HEK293 (cell line): ENCODE results near the gene IL17RB.

Experiments used
- CTCF ChIA-PET: fragments of 350-600 bp; formaldehyde crosslinking; extraction: SDS; loops from one replicate; lab custom pipeline; 2021; ENCODE audit warnings: antibody characterized with exemption; lab: Yijun Ruan, JAX
- POLR2A ChIA-PET: fragments of 300-600 bp; formaldehyde crosslinking; extraction: SDS; loops from one replicate; lab custom pipeline; 2020; ENCODE audit warnings: antibody characterized with exemption, inconsistent platforms; lab: Yijun Ruan, JAX
- H3K27ac ChIP-seq: fragments of 200-500 bp; sonication (Bioruptor generic); 2 replicates; pipeline ENCODE4 v1.5.1; 2014; ENCODE audit warnings: low read depth, low read length, control low read depth, inconsistent platforms; ENCODE audit errors: extremely low read depth
- H3K36me3 ChIP-seq, 2 experiments: fragments of 200-500 bp in 1 of 2; sonication (Bioruptor generic) in 1 of 2; 1 replicate in 1 of 2; 2 replicates in 1 of 2; pipeline ENCODE4 v1.5.1; 2014 to 2017; ENCODE audit warnings: inconsistent platforms in 2 of 2, low read length in 2 of 2; ENCODE audit not compliant: control insufficient read depth in 2 of 2, insufficient read depth in 1 of 2
- H3K4me1 ChIP-seq: fragments of 200-500 bp; sonication (Bioruptor generic); 2 replicates; pipeline ENCODE4 v1.5.1; 2014; ENCODE audit warnings: mild to moderate bottlenecking, low read length, inconsistent platforms; ENCODE audit not compliant: control insufficient read depth, insufficient read depth
- H3K4me3 ChIP-seq: 2 replicates; pipeline ENCODE4 v1.5.1; 2011; ENCODE audit warnings: low read depth, mild to moderate bottlenecking, control low read depth, low read length, moderate library complexity
- H3K9me3 ChIP-seq: fragments of 200-500 bp; sonication (Bioruptor generic); 2 replicates; pipeline ENCODE4 v1.5.1; 2014; ENCODE audit warnings: low read depth, low read length, inconsistent platforms; ENCODE audit not compliant: control insufficient read depth, insufficient read depth
- AEBP2 ChIP-seq: fragments of 450-650 bp; formaldehyde crosslinking; IDR thresholded peaks from 2 replicates; pipeline ENCODE4 v1.5.1; 2016; ENCODE audit warnings: missing biosample characterization, missing genetic modification characterization, borderline replicate concordance
- BCL11A ChIP-seq: fragments of 450-650 bp; formaldehyde crosslinking; IDR thresholded peaks from 2 replicates; pipeline ENCODE4 v1.5.1; 2016; ENCODE audit warnings: low read depth, missing biosample characterization, missing genetic modification characterization
- INSM2 ChIP-seq: fragments of 450-650 bp; formaldehyde crosslinking; IDR thresholded peaks from 2 replicates; pipeline ENCODE4 v1.5.1; 2016; ENCODE audit warnings: missing biosample characterization, missing genetic modification characterization
- KLF9 ChIP-seq: fragments of 450-650 bp; formaldehyde crosslinking; IDR thresholded peaks from 2 replicates; pipeline ENCODE4 v1.5.1; 2016; ENCODE audit warnings: missing biosample characterization, missing genetic modification characterization, low read depth
- PRDM4 ChIP-seq: fragments of 450-650 bp; formaldehyde crosslinking; IDR thresholded peaks from 2 replicates; pipeline ENCODE4 v1.5.1; 2017; ENCODE audit warnings: missing biosample characterization, missing genetic modification characterization
- PRDM6 ChIP-seq: fragments of 450-650 bp; formaldehyde crosslinking; IDR thresholded peaks from 2 replicates; pipeline ENCODE4 v1.5.1; 2017; ENCODE audit warnings: missing biosample characterization, missing genetic modification characterization
- ZNF112 ChIP-seq: fragments of 450-650 bp; formaldehyde crosslinking; IDR thresholded peaks from 2 replicates; pipeline ENCODE4 v1.5.0; 2017; ENCODE audit warnings: missing biosample characterization, missing genetic modification characterization
- ZNF18 ChIP-seq: fragments of 450-650 bp; formaldehyde crosslinking; IDR thresholded peaks from 2 replicates; pipeline ENCODE4 v1.5.1; 2016; ENCODE audit warnings: missing biosample characterization, missing genetic modification characterization
- ZNF202 ChIP-seq: fragments of 450-650 bp; formaldehyde crosslinking; IDR thresholded peaks from 2 replicates; pipeline ENCODE4 v1.5.1; 2016; ENCODE audit warnings: missing biosample characterization, missing genetic modification characterization, borderline replicate concordance
- ZNF239 ChIP-seq: fragments of 450-650 bp; formaldehyde crosslinking; IDR thresholded peaks from 2 replicates; pipeline ENCODE4 v1.5.1; 2016; ENCODE audit warnings: missing biosample characterization, missing genetic modification characterization
- ZNF280D ChIP-seq: fragments of 450-650 bp; formaldehyde crosslinking; IDR thresholded peaks from 2 replicates; pipeline ENCODE4 v1.5.1; 2016; ENCODE audit warnings: missing biosample characterization, missing genetic modification characterization
- ZNF302 ChIP-seq: fragments of 450-650 bp; formaldehyde crosslinking; IDR thresholded peaks from 2 replicates; pipeline ENCODE4 v1.5.1; 2016; ENCODE audit warnings: missing biosample characterization, missing genetic modification characterization, low read depth
- ZNF324 ChIP-seq: fragments of 450-650 bp; formaldehyde crosslinking; IDR thresholded peaks from 2 replicates; pipeline ENCODE4 v1.5.1; 2016; ENCODE audit warnings: missing biosample characterization, missing genetic modification characterization
- ZNF391 ChIP-seq: fragments of 450-650 bp; formaldehyde crosslinking; IDR thresholded peaks from 2 replicates; pipeline ENCODE4 v1.5.1; 2016; ENCODE audit warnings: low read depth, missing biosample characterization, missing genetic modification characterization, borderline replicate concordance
- ZNF521 ChIP-seq: fragments of 450-650 bp; formaldehyde crosslinking; IDR thresholded peaks from 2 replicates; pipeline ENCODE4 v1.5.1; 2017; ENCODE audit warnings: missing biosample characterization, mild to moderate bottlenecking, missing genetic modification characterization
- ZNF530 ChIP-seq: fragments of 450-650 bp; formaldehyde crosslinking; IDR thresholded peaks from 2 replicates; pipeline ENCODE4 v1.5.1; 2016; ENCODE audit warnings: low read depth, missing biosample characterization, missing genetic modification characterization
- ZNF692 ChIP-seq: fragments of 450-650 bp; formaldehyde crosslinking; IDR thresholded peaks from 2 replicates; pipeline ENCODE4 v1.5.1; 2016; ENCODE audit warnings: missing biosample characterization, missing genetic modification characterization
- ZNF768 ChIP-seq: fragments of 450-650 bp; formaldehyde crosslinking; IDR thresholded peaks from 2 replicates; pipeline ENCODE4 v1.5.1; 2018; ENCODE audit warnings: missing biosample characterization, mild to moderate bottlenecking, missing genetic modification characterization
- ZNF777 ChIP-seq: fragments of 450-650 bp; formaldehyde crosslinking; IDR thresholded peaks from 2 replicates; pipeline ENCODE4 v1.5.1; 2017; ENCODE audit warnings: missing biosample characterization, missing genetic modification characterization, borderline replicate concordance

The IL17RB gene

GRCh38 chr3:53833700-53834099 is 12.7 kb upstream of the IL17RB start:
- CTCF ChIA-PET, result interaction anchor here (0.7 kb wide), 1 partner anchor 89 kb away, joined by 3 read pairs; no protein-coding TSS in a partner anchor
- Histone ChIP-seq H3K27ac (no peak overlapping the region), H3K4me3 (no peak overlapping the region), H3K4me1 (no peaks in the 10 kb centered on the region)
- POLR2A ChIA-PET, result no interaction called here
- TF ChIP-seq ZNF280D (tag by site-specific recombination) (no peak), BCL11A (tag by site-specific recombination) (no peak)
- TF ChIP-seq, all 188 proteins: peak for 0
- Histone ChIP-seq H3K9me3 (no peaks in the 10 kb centered on the region), H3K36me3 (peaks cover 0 to 38% of the 10 kb centered on the region in 2 experiments; a peak in 1 of 3 replicates)

- Histone ChIP-seq H3K4me3 (no peak overlapping the region), H3K4me1 (no peaks in the 10 kb centered on the region), H3K36me3 (peaks cover 0 to 47% of the 10 kb centered on the region in 2 experiments; a peak in 1 of 3 replicates), H3K9me3 (no peaks in the 10 kb centered on the region), H3K27ac (no peak overlapping the region)
- ChIA-PET CTCF (no interaction called here), POLR2A (no interaction called here)
- TF ChIP-seq PRDM6 (tag by site-specific recombination), result no peak
- no peak for TF ChIP-seq ZNF18 (tag by site-specific recombination)
- TF ChIP-seq ZNF521, result no peak
- no peak for TF ChIP-seq AEBP2 (tag by site-specific recombination)
- no peak for TF ChIP-seq ZNF239 (tag by site-specific recombination)
- no peak for TF ChIP-seq ZNF768
- no peak for TF ChIP-seq ZNF391 (tag by site-specific recombination)
- no peak for TF ChIP-seq INSM2
- no peak for TF ChIP-seq ZNF324 (tag by site-specific recombination)
- TF ChIP-seq KLF9, result no peak
- no peak for TF ChIP-seq ZNF112 (tag by site-specific recombination)
- no peak for TF ChIP-seq ZNF692 (tag by site-specific recombination)
- TF ChIP-seq ZNF302 (tag by site-specific recombination), result no peak
- TF ChIP-seq PRDM4 (tag by site-specific recombination), result no peak
- no peak for TF ChIP-seq ZNF202 (tag by site-specific recombination)
- TF ChIP-seq ZNF777, result no peak
- no peak for TF ChIP-seq ZNF530 (tag by site-specific recombination)
Observed at GRCh38 chr3:53834429-53835095, 11.8 kb upstream of the IL17RB start.
